RWPE1 (cell line): ENCODE measurements around the gene FHL3.

Source experiments
- CTCF ChIA-PET: fragments of 350-600 bp; sonication (Branson Sonifier 250); formaldehyde crosslinking; extraction: SDS; loops from one replicate; lab custom pipeline; 2021; lab: Yijun Ruan, JAX
- POLR2A ChIA-PET: fragments of 400-600 bp; formaldehyde crosslinking; extraction: SDS; loops from one replicate; lab custom pipeline; 2020; ENCODE audit warnings: antibody characterized with exemption; ENCODE audit not compliant: low non-redundant PET; lab: Yijun Ruan, JAX
- DNase-seq: peaks from one replicate; pipeline ENCODE4 v3.0.0; 2012; ENCODE audit warnings: low spot score
- H3K27ac ChIP-seq: fragments of 450-650 bp; 2 replicates; pipeline ENCODE4 v1.5.1; 2017
- TF ChIP-seq, protein P1 (sequence below): fragments of 450-650 bp; conservative IDR thresholded peaks from 2 replicates; pipeline ENCODE4 v1.5.1; 2017; ENCODE audit warnings: low read depth, mild to moderate bottlenecking

FHL3 gene

DNA sequence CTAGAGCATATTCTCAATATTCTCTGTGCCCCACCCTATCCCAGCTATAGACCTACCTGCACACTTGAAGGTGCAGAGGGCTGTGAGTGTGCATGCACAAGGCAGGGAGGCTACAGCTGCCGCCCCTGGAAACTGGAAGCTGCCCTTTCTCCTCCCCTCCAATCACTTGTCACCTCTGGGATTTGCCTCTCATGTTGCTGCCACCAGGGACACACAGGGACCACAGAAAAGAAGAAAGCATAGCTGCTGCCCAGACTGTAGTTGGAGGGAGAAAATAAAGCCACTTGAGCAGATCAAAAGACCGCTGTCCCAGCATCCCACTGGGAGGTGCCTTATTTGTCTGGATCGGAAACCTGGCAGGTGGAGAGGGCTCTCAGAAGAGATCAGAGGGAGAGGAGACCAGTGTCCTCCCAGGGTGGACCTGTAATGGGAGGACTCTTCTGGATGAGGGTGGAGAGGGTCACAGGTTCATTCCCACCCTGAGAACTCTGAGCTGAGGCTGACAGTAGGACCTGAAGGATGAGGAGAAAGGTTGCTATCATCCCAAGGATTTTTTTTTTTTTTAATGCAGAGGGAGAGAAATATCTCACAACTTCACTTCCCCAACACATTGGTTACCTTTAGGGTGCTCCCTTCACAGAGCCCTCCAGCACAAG is 50.9 kb downstream of the FHL3 start:
- no peak for DNase-seq
- CTCF ChIA-PET: interaction anchor here (1.0 kb wide), 1 partner anchor 95 kb away, joined by 3 read pairs; no protein-coding TSS in a partner anchor
- POLR2A ChIA-PET: no interaction called here
- H3K27ac ChIP-seq: no peak overlapping the region
- TF ChIP-seq, protein P1, sequence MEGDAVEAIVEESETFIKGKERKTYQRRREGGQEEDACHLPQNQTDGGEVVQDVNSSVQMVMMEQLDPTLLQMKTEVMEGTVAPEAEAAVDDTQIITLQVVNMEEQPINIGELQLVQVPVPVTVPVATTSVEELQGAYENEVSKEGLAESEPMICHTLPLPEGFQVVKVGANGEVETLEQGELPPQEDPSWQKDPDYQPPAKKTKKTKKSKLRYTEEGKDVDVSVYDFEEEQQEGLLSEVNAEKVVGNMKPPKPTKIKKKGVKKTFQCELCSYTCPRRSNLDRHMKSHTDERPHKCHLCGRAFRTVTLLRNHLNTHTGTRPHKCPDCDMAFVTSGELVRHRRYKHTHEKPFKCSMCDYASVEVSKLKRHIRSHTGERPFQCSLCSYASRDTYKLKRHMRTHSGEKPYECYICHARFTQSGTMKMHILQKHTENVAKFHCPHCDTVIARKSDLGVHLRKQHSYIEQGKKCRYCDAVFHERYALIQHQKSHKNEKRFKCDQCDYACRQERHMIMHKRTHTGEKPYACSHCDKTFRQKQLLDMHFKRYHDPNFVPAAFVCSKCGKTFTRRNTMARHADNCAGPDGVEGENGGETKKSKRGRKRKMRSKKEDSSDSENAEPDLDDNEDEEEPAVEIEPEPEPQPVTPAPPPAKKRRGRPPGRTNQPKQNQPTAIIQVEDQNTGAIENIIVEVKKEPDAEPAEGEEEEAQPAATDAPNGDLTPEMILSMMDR: no peak

DNA sequence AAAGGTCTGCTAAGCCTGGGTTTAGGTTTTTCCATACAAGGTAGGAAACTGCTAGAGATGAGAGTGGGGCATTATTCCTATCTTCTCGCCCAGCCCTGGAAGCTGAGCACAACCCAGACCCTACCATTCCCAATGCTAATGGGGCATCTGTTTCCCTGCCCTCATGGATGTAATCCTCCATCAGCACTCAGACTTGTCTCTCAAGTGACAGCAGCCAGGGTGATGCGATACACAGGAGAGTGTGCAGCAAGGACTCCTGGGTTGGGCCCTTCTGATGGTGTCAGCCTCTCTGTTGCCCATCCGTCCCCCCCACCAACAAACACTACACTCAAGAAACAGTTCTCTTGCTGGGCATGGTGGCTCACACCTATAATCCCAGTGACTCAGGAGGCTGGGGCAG is 52.6 kb downstream of the FHL3 start:
- DNase-seq: no peak
- TF ChIP-seq, protein P1: no peak
- CTCF ChIA-PET: no interaction called here
- POLR2A ChIA-PET: no interaction called here
- H3K27ac ChIP-seq: no peak overlapping the region

DNA sequence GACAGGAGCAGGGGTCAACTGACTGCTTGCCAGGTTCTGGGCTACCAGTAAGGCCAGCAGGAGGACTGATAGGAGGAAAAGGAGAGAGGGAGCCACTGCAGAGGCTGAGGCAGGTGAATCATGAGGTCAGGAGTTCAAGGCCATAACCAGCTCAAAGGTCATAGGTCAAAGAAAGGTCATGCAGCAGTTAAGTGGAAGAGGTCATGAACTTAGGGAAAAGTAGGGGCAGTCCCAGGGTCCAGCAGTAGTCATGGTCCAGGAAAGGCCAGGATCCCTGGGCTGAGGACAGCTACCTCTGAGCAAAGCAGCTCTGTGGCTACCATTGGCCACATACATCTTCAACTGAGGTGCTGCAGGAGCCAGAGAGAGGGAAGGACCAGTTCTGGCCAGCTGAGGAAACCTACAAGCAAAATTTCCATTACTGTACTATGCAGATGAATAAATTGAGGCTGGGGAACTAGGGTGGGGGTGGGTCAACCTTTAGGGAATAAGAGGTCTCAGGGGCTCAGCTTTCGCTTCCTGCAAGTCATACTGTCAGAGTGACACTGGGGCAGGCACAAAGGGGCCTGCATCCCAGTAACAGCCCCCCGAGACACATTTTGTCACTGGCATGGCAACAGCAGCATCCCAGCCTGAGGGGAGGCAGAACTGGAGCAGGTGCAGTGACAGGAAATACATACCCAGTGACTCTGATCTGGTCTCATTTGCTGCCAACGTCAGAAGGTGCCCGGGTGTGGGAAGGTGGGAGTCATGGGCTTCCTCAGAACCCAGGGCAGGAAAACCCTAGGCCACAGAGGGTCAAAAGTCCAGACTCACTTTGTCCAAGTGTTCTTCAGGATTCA is 53.3 kb downstream of the FHL3 start:
- H3K27ac ChIP-seq: no peak overlapping the region
- TF ChIP-seq, protein P1: no peak
- DNase-seq: no peak
- ChIA-PET CTCF (no interaction called here), POLR2A (no interaction called here)

DNA sequence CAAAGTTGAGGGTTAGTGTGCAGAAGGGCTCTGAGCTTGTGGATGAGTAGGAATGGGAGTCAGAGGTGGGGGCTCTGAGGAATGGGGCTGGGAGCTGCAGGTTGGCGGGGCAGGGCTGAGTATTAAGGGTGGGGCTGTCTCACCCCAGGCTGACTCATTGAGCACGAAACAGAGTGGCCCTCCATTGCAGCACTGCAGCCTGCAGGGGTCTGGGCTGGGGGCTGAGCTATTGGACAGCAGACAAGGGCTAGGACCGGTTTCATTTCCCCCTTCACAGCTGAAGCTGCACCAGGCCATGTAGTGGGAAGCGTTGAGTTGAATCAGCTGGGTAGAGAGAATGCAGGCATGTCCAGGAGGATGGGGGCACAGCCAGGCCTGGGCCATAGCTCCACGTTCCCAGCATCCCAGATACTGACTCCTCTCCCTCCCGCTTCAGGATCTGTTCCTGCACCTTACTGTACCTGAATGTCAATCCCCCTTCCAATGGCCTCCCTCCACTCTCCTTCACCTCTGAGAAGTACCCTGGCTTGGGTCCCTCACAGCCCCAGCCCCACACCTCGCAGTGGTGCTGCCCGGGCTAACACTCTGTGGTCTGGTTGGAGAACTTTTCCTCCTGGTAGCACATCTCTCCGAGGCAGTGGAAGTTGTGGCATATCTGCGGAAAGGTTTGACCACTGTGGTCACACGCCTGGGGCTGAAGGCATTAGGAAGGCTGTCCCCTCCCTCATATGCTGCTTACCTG is 54.1 kb downstream of the FHL3 start:
- H3K27ac ChIP-seq: no peak overlapping the region
- TF ChIP-seq, protein P1: no peak
- no peak for DNase-seq
- CTCF ChIA-PET: no interaction called here
- POLR2A ChIA-PET: no interaction called here

DNA sequence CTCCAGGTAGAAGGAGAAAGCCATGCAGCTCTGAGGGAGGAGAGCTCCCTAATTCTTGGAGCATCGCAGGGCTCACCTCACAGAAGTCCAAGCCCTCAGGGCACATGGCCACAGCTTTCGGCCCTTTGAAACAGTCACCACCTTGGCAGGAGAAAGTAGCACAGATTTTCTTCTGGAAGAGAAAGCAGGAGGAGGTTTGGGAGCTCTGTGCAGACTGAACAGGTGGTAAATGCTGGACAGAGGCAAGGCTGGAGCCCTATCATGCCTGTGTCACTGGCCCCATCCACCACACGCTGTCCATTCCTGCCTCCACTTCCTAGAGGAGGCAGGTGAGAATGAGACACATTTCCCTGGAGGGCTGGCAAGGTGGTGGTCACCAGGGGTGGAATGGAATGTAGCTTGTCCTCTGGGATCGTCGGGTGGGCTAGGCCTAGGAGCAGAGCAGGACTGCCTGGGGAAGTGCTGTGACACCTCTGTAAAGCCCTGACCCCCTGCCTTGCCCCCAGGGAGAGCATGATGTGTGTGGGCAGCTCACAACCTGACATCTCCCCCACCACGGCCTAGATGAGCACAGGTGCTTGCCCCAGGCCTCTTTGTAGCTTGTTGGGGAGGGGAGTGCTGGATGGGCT is 55.7 kb downstream of the FHL3 start:
- no peak overlapping the region for H3K27ac ChIP-seq
- TF ChIP-seq, protein P1: no peak
- DNase-seq: no peak
- POLR2A ChIA-PET: no interaction called here
- CTCF ChIA-PET: interaction anchor here (0.5 kb wide), 1 partner anchor 11 kb away, joined by 3 read pairs; no protein-coding TSS in a partner anchor

DNA sequence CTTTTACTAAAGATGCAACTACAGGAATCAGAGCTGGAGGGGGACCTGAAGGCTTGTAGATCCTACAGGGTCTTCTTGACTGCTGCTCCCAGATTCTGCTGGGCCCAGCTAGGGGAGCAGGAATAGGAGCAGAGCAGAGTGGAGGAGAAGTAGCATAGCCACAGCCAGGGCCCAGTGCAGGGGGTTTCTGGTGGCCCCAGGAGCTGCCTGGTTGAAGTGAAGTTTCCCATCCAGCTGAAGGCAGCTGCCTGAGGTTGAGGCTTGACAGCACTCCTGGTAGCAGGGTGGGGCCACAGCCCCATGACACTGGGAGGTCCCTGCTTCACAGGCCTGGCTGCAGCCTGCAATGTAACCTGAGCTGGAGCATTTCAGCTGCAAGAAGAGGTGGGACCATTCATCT is 56.5 kb downstream of the FHL3 start:
- POLR2A ChIA-PET: no interaction called here
- DNase-seq: no peak
- CTCF ChIA-PET: no interaction called here
- no peak overlapping the region for H3K27ac ChIP-seq
- TF ChIP-seq, protein P1: no peak
